ENCODE data around the gene GRAP2.

- no peak for TF ChIP-seq POLR2A (IDR thresholded peaks at IDR 0.05)
- TF ChIP-seq CTCF (IDR thresholded peaks at IDR 0.05) = no peak
- no peak for TF ChIP-seq POLR2AphosphoS5 (IDR thresholded peaks at IDR 0.05)
Measured at GRCh38 chr22:39979458-39979857, 78.6 kb downstream of the GRAP2 start.

Measured in breast epithelium (tissue), 3 donors.